ENCODE results near the gene EIF3I.

DNA sequence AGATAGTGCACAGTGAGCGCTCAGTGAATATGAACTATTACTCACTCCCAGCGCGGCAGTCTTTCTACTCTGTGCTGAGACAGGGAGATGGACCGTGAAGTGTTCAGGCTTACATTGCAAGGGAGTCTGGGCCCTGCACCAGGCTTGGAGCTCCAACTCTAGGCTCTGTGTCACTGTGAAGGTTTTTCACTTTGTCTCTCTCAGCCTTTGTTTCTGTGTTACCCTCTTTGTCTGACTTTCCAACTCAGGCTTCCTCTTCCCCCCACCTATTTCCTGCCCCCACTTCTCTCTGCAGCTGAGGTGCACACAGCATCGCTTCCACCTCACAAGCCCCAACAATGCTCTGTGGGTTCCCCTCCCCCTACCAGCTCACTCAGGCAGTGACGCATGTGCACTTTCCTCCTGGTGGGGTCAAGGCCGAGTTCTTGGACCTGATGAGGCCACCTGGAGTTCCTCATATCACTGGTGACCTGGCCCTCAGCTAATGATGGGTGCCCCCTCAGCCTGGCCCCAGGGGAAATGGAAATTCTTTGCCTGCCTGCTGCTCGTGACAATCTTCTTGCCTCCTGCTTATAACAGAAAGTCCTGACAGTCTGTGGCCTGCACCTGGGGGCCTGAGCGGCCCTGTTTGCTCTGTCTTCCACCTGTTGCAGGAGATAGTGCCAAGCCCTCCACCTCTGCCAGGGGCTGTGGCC, 27.8 kb downstream of the EIF3I start:
- TF ChIP-seq ZFX (IDR thresholded peaks at IDR 0.05) = no peak
- TF ChIP-seq, protein P1, sequence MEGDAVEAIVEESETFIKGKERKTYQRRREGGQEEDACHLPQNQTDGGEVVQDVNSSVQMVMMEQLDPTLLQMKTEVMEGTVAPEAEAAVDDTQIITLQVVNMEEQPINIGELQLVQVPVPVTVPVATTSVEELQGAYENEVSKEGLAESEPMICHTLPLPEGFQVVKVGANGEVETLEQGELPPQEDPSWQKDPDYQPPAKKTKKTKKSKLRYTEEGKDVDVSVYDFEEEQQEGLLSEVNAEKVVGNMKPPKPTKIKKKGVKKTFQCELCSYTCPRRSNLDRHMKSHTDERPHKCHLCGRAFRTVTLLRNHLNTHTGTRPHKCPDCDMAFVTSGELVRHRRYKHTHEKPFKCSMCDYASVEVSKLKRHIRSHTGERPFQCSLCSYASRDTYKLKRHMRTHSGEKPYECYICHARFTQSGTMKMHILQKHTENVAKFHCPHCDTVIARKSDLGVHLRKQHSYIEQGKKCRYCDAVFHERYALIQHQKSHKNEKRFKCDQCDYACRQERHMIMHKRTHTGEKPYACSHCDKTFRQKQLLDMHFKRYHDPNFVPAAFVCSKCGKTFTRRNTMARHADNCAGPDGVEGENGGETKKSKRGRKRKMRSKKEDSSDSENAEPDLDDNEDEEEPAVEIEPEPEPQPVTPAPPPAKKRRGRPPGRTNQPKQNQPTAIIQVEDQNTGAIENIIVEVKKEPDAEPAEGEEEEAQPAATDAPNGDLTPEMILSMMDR (conservative IDR thresholded peaks at IDR 0.05) = no peak

All from C4-2B (cell line).